H1 (cell line): ENCODE data around the gene GP2. TPM values are rescaled to one million over a fixed set of nuclear protein-coding genes. Genes with fewer than 3 reads are reported as not detected.

Source experiments
- CTCF ChIA-PET: fragments of 300-600 bp; sonication (Branson Sonifier 250); formaldehyde crosslinking; loops from one replicate; lab custom pipeline; 2021; ENCODE audit not compliant: partially characterized antibody; lab: Charles Lee
- POLR2A ChIA-PET: fragments of 300-600 bp; sonication (Branson Sonifier 250); formaldehyde crosslinking; loops from one replicate; lab custom pipeline; 2021; ENCODE audit warnings: inconsistent platforms; ENCODE audit not compliant: partially characterized antibody; lab: Charles Lee
- DNase-seq, 2 experiments: peaks; one replicate each; pipeline versions ENCODE4 v3.0.0 to v3.0.0-alpha.2; 2010 to 2022; ENCODE audit warnings: low spot score in 2 of 2, low read depth in 1 of 2, mixed read lengths in 1 of 2
- FAIRE-seq: peaks from 2 replicates; lab custom pipeline; 2011; peaks lifted over from hg19 to GRCh38; lab: Jason Lieb, UNC
- H2AFZ ChIP-seq: 2 replicates; pipeline ENCODE4 v1.8.1; 2012; ENCODE audit warnings: low read length, inconsistent platforms
- H2AK5ac ChIP-seq: 2 replicates; pipeline ENCODE4 v1.6.1; 2013; ENCODE audit warnings: low read depth, low read length
- H2BK120ac ChIP-seq: replicated peaks from 2 replicates; pipeline ENCODE3; 2013; ENCODE audit warnings: low read depth, low read length, inconsistent platforms
- H2BK12ac ChIP-seq: 2 replicates; pipeline ENCODE4 v1.6.1; 2013; ENCODE audit warnings: low read depth, low read length
- H2BK15ac ChIP-seq: 2 replicates; pipeline ENCODE4 v1.6.1; 2013; ENCODE audit warnings: low read length
- H2BK20ac ChIP-seq: 2 replicates; pipeline ENCODE4 v1.6.1; 2013; ENCODE audit warnings: low read length
- H2BK5ac ChIP-seq: 2 replicates; pipeline ENCODE4 v1.6.1; 2013; ENCODE audit warnings: low read depth, low read length
- H3K14ac ChIP-seq: 2 replicates; pipeline ENCODE4 v1.6.1; 2013; ENCODE audit warnings: inconsistent platforms; ENCODE audit not compliant: insufficient read length
- H3K18ac ChIP-seq: 2 replicates; pipeline ENCODE4 v1.6.1; 2013; ENCODE audit warnings: low read length; ENCODE audit errors: extremely low read depth
- H3K23ac ChIP-seq: 2 replicates; pipeline ENCODE4 v1.6.1; 2013; ENCODE audit warnings: inconsistent platforms; ENCODE audit not compliant: insufficient read length
- H3K23me2 ChIP-seq: 2 replicates; pipeline ENCODE4 v1.6.1; 2013; ENCODE audit warnings: low read depth, low read length
- H3K27ac ChIP-seq: 2 replicates; pipeline ENCODE4 v1.6.1; 2011; ENCODE audit warnings: low read depth, low read length, inconsistent platforms
- H3K27me3 ChIP-seq, 4 experiments: replicated peaks in 1 of 4; 1 replicate in 1 of 4; 2 replicates in 3 of 4; pipeline versions ENCODE4 v1.6.1 to v1.8.1; 2011 to 2013; ENCODE audit warnings: low read length in 3 of 4, mild to moderate bottlenecking in 3 of 4, inconsistent platforms in 2 of 4, mixed read lengths in 2 of 4, moderate library complexity in 1 of 4; ENCODE audit not compliant: control insufficient read depth in 3 of 4, insufficient read depth in 3 of 4; ENCODE audit errors: extremely low read depth in 1 of 4
- H3K36me3 ChIP-seq, 4 experiments: 2 replicates each; pipeline versions ENCODE4 v1.6.1 to v1.8.1; 2011 to 2013; ENCODE audit warnings: mild to moderate bottlenecking in 4 of 4, low read length in 3 of 4, moderate library complexity in 2 of 4, control low read depth in 1 of 4, inconsistent platforms in 1 of 4; ENCODE audit not compliant: insufficient read depth in 4 of 4, control insufficient read depth in 2 of 4
- H3K4ac ChIP-seq: replicated peaks from 2 replicates; pipeline ENCODE3; 2013; ENCODE audit warnings: low read length, low read depth, mixed read lengths, inconsistent platforms; ENCODE audit not compliant: insufficient read length
- H3K4me1 ChIP-seq, 4 experiments: replicated peaks in 1 of 4; 1 replicate in 1 of 4; 2 replicates in 3 of 4; pipeline versions ENCODE4 v1.6.1 to v1.8.1; 2011 to 2013; ENCODE audit warnings: low read length in 3 of 4, inconsistent platforms in 2 of 4, mixed read lengths in 1 of 4; ENCODE audit not compliant: insufficient read depth in 4 of 4, control insufficient read depth in 3 of 4
- H3K4me2 ChIP-seq, 2 experiments: 2 replicates each; pipeline versions ENCODE4 v1.6.1 to v1.8.1; 2011 to 2013; ENCODE audit warnings: low read depth in 2 of 2, low read length in 2 of 2, control low read depth in 1 of 2, inconsistent platforms in 1 of 2, mild to moderate bottlenecking in 1 of 2; ENCODE audit not compliant: insufficient read depth in 1 of 2
- H3K4me3 ChIP-seq, 4 experiments: fragments of 200-600, 300-600 bp in 1 of 4; sonication (generic), shearing (Covaris generic), sonication (Bioruptor Twin) in 1 of 4; 2 replicates each; pipeline versions ENCODE4 v1.5.1 to v1.8.1; 2011 to 2016; ENCODE audit warnings: low read length in 4 of 4, low read depth in 3 of 4, control low read depth in 2 of 4, inconsistent platforms in 2 of 4, mild to moderate bottlenecking in 2 of 4, mixed read lengths in 1 of 4, moderate library complexity in 1 of 4; ENCODE audit not compliant: insufficient read depth in 2 of 4; ENCODE audit errors: extremely low read depth in 1 of 4
- H3K56ac ChIP-seq: replicated peaks from 2 replicates; pipeline ENCODE3; 2013; ENCODE audit warnings: low read depth, mild to moderate bottlenecking, mixed read lengths, low read length, inconsistent platforms; ENCODE audit not compliant: insufficient read length
- H3K79me1 ChIP-seq: 2 replicates; pipeline ENCODE4 v1.6.1; 2013; ENCODE audit warnings: low read depth, low read length, control low read depth
- H3K79me2 ChIP-seq, 2 experiments: 2 replicates each; pipeline versions ENCODE4 v1.6.1 to v1.8.1; 2012 to 2013; ENCODE audit warnings: low read length in 2 of 2, mild to moderate bottlenecking in 2 of 2, inconsistent platforms in 1 of 2; ENCODE audit not compliant: insufficient read depth in 2 of 2, control insufficient read depth in 1 of 2
- H3K9ac ChIP-seq, 4 experiments: replicated peaks in 1 of 4; 1 replicate in 1 of 4; 2 replicates in 3 of 4; pipeline versions ENCODE4 v1.6.1 to v1.8.1; 2011 to 2013; ENCODE audit warnings: low read depth in 3 of 4, low read length in 3 of 4, control low read depth in 2 of 4, mild to moderate bottlenecking in 2 of 4, moderate library complexity in 2 of 4, inconsistent platforms in 1 of 4; ENCODE audit errors: extremely low read depth in 1 of 4
- H3K9me3 ChIP-seq, 2 experiments: 2 replicates each; pipeline versions ENCODE4 v1.6.1 to v1.8.1; 2012 to 2013; ENCODE audit warnings: mild to moderate bottlenecking in 2 of 2, moderate library complexity in 2 of 2, control low read depth in 1 of 2, inconsistent platforms in 1 of 2, low read depth in 1 of 2, low read length in 1 of 2, mixed read lengths in 1 of 2; ENCODE audit not compliant: insufficient read depth in 2 of 2
- H4K20me1 ChIP-seq, 2 experiments: replicated peaks in 1 of 2; 2 replicates each; pipeline versions ENCODE3 to v1.8.1; 2011 to 2013; ENCODE audit warnings: inconsistent platforms in 2 of 2, low read length in 2 of 2, mild to moderate bottlenecking in 1 of 2; ENCODE audit not compliant: insufficient read depth in 2 of 2, control insufficient read depth in 1 of 2
- H4K5ac ChIP-seq: 2 replicates; pipeline ENCODE4 v1.6.1; 2013; ENCODE audit warnings: low read length, low read depth, mixed read lengths, inconsistent platforms; ENCODE audit not compliant: insufficient read length
- H4K8ac ChIP-seq: 2 replicates; pipeline ENCODE4 v1.8.0; 2013; ENCODE audit warnings: mild to moderate bottlenecking, moderate library complexity, low read length, inconsistent platforms; ENCODE audit not compliant: insufficient read depth; ENCODE audit errors: extremely low read depth
- H4K91ac ChIP-seq: replicated peaks from 2 replicates; pipeline ENCODE3; 2013; ENCODE audit warnings: low read length, mixed read lengths, inconsistent platforms; ENCODE audit not compliant: insufficient read length
- ATF2 ChIP-seq: IDR thresholded peaks from 2 replicates; pipeline ENCODE4 v1.6.1; 2012; ENCODE audit warnings: low read length, inconsistent platforms
- CBX5 ChIP-seq: fragments of 300-800, 300-1000 bp; sonication (generic); IDR thresholded peaks from 2 replicates; pipeline ENCODE4 v1.7.1; 2016; ENCODE audit warnings: antibody characterized with exemption, low read length, low read depth
- CREB1 ChIP-seq: IDR thresholded peaks from 2 replicates; pipeline ENCODE4 v1.6.1; 2012; ENCODE audit warnings: inconsistent platforms
- CTBP2 ChIP-seq: IDR thresholded peaks from 2 replicates; pipeline ENCODE4 v1.7.0; 2011; ENCODE audit warnings: borderline replicate concordance, mild to moderate bottlenecking, moderate library complexity, mixed read lengths, low read length; ENCODE audit not compliant: insufficient read depth, insufficient read length
- EGR1 ChIP-seq: IDR thresholded peaks from 2 replicates; pipeline ENCODE4 v1.6.1; 2011; ENCODE audit warnings: low read depth, low read length, borderline replicate concordance
- GABPA ChIP-seq: IDR thresholded peaks from 2 replicates; pipeline ENCODE4 v1.6.1; 2011; ENCODE audit warnings: mild to moderate bottlenecking, low read length, moderate library complexity, borderline replicate concordance; ENCODE audit not compliant: insufficient read depth
- KDM1A ChIP-seq: fragments of 200-600, 300-600 bp; sonication (generic); IDR thresholded peaks from 2 replicates; pipeline ENCODE4 v1.7.1; 2016; ENCODE audit warnings: mild to moderate bottlenecking, low read length, borderline replicate concordance
- KDM4A ChIP-seq: IDR thresholded peaks from one replicate; pipeline ENCODE4 v1.7.1; 2012; ENCODE audit warnings: low read depth, mild to moderate bottlenecking, moderate library complexity, low read length, inconsistent platforms; ENCODE audit not compliant: severe bottlenecking
- NANOG ChIP-seq: IDR thresholded peaks from 2 replicates; pipeline ENCODE4 v1.6.1; 2011; ENCODE audit warnings: low read length, low read depth, mild to moderate bottlenecking, inconsistent platforms; ENCODE audit not compliant: insufficient read depth, poor library complexity, severe bottlenecking
- PHF8 ChIP-seq: fragments of 200-600 bp; sonication (generic); conservative IDR thresholded peaks from 2 replicates; pipeline ENCODE4 v1.7.1; 2012; ENCODE audit warnings: low read depth, mild to moderate bottlenecking, inconsistent platforms, low read length, moderate library complexity
- TAF7 ChIP-seq: optimal IDR thresholded peaks from 2 replicates; pipeline ENCODE3; 2011; ENCODE audit warnings: low read depth, mild to moderate bottlenecking, inconsistent platforms, low read length, moderate library complexity, borderline replicate concordance
- ZNF274 ChIP-seq: IDR thresholded peaks from 2 replicates; pipeline ENCODE4 v1.7.0; 2012; ENCODE audit warnings: low read length, borderline replicate concordance; ENCODE audit errors: extremely low read depth
- WGBS, 2 experiments: shearing (Covaris generic) in 1 of 2; methylation state at CpG; one replicate each; pipeline versions ENCODE4 v1.1.6 to v1.1.7; 2013 to 2015; ENCODE audit warnings: low lambda C conversion rate in 2 of 2, mixed read lengths in 2 of 2, inconsistent platforms in 1 of 2, low coverage in 1 of 2, missing lambda C conversion rate in 1 of 2; ENCODE audit not compliant: insufficient replicate concordance in 2 of 2, insufficient coverage in 1 of 2, insufficient read length in 1 of 2; ENCODE audit errors: extremely low coverage in 1 of 2, missing lambda C conversion rate in 1 of 2; 5-methylcytosine and 5-hydroxymethylcytosine counted together
- polyA plus RNA-seq, 7 experiments: library from polyadenylated mRNA; depleted of rRNA in 3 of 7; stranded (reverse) in 5 of 7; unstranded in 2 of 7; fragments of >200 nt in 5 of 7; fragments of 200-250 nt in 2 of 7; gene quantifications; 1 replicate in 5 of 7; 2 replicates in 1 of 7; 4 replicates in 1 of 7; pipeline versions ENCODE4 v1.2.1 to v1.2.3, GENCODE V29; 2011 to 2013; ENCODE audit warnings: missing spikeins in 2 of 7, mixed read lengths in 2 of 7
- total RNA-seq: library from RNA; stranded (reverse); fragmentation: NEBNext Ultra II Directional; extraction: Animal tissue kit (Norgen Biotek cat#: 25700); gene quantifications from 2 replicates; pipeline ENCODE4 v1.2.1, GENCODE V29; 2021

Gene GP2
- total and polyA plus RNA-seq, 2 of the 8 experiments (the other 6 are each of a cell fraction or from before 2014, with no cell fraction given), result not detected

GRCh38 chr16:20265019-20265418, 62.3 kb downstream of the GP2 start:
- Histone ChIP-seq H3K23me2 (no peaks in the 10 kb centered on the region), H3K56ac (no peak overlapping the region), H2BK15ac (no peak overlapping the region), H3K79me1 (no peaks in the 10 kb centered on the region), H4K5ac (no peak overlapping the region), H3K23ac (no peak overlapping the region), H3K27me3 (no peaks in the 10 kb centered on the region), H3K18ac (no peak overlapping the region), H3K14ac (no peak overlapping the region), H2BK20ac (no peak overlapping the region), H2BK12ac (no peak overlapping the region), H3K9ac (no peak overlapping the region), H4K8ac (no peak overlapping the region), H2AFZ (no peak overlapping the region), H3K4me1 (peaks cover 1 to 12% (median 4%) of the 10 kb centered on the region in 4 experiments; a peak in 5 of 7 replicates), H3K79me2 (no peaks in the 10 kb centered on the region), H4K20me1 (no peaks in the 10 kb centered on the region), H3K9me3 (no peaks in the 10 kb centered on the region), H2BK5ac (no peak overlapping the region), H2BK120ac (no peak overlapping the region), H3K4ac (no peak overlapping the region), H3K36me3 (no peaks in the 10 kb centered on the region), H3K27ac (no peak overlapping the region), H2AK5ac (no peak overlapping the region)
- DNase-seq (no peak), FAIRE-seq (no peak)
- ChIA-PET CTCF (no interaction called here), POLR2A (interaction anchor here (0.6 kb wide), 1 partner anchor 29 kb away, joined by 3 read pairs; no protein-coding TSS in a partner anchor)
- TF ChIP-seq KDM1A (no peak), CBX5 (no peak), CTBP2 (no peak), GABPA (no peak), TAF7 (no peak), EGR1 (no peak), KDM4A (no peak), NANOG (no peak), PHF8 (no peak), ATF2 (no peak), CREB1 (no peak), ZNF274 (no peak)
- TF ChIP-seq, all 59 proteins: peak for 0
- Histone ChIP-seq H4K91ac (no peak overlapping the region), H3K4me2 (no peak overlapping the region), H3K4me3 (no peak overlapping the region)
- WGBS, 2 experiments, result 99% methylated on average over 4 of the region's 4 CpGs; no CpG with 5 or more reads in 1 of the 2 experiments
